ENCODE data around the gene PARD3. TPM values are rescaled to one million over a fixed set of nuclear protein-coding genes. Genes with fewer than 3 reads are reported as not detected.

The PARD3 gene
- total RNA-seq, 1 donor from 2014 or later: 98.2 TPM

DNA sequence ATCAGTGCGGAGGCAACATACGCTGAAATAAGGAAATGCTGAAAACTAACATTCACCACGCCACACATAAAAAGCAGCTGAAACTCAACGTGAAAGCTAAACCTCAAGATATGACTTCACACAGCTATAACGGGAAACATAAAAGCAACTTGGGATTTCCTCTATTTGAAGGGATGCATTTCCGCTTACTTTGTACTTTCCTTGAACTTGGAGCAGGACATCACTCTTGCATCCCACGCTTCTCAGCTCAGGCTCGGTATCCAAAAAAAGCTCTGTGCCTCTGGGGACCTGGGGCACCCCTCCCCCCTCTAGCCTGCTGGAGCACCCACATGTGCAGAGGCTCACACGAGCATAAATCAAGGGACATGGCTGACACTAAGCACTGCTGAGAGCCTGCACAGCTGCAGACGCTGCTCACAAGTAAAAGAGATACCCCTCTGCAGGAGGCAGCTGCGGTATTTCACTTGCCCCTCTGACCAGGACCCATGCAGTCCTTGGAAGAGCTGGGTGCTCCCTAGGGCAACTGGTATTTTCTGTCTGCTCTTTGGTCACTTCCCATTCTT, 34.2 kb downstream of the PARD3 start:
- Histone ChIP-seq H3K36me3 (ENCODE audit: control insufficient read depth, insufficient read depth, low read length) (no peaks in the 10 kb centered on the region), H3K27me3 (ENCODE audit: control insufficient read depth, insufficient read depth, low read length) (no peaks in the 10 kb centered on the region), H3K4me3 (ENCODE audit: low read depth, low read length) (no peak overlapping the region)
- no peak for FAIRE-seq
- no peak for DNase-seq (ENCODE audit: low read depth)
- TF ChIP-seq, protein P1, sequence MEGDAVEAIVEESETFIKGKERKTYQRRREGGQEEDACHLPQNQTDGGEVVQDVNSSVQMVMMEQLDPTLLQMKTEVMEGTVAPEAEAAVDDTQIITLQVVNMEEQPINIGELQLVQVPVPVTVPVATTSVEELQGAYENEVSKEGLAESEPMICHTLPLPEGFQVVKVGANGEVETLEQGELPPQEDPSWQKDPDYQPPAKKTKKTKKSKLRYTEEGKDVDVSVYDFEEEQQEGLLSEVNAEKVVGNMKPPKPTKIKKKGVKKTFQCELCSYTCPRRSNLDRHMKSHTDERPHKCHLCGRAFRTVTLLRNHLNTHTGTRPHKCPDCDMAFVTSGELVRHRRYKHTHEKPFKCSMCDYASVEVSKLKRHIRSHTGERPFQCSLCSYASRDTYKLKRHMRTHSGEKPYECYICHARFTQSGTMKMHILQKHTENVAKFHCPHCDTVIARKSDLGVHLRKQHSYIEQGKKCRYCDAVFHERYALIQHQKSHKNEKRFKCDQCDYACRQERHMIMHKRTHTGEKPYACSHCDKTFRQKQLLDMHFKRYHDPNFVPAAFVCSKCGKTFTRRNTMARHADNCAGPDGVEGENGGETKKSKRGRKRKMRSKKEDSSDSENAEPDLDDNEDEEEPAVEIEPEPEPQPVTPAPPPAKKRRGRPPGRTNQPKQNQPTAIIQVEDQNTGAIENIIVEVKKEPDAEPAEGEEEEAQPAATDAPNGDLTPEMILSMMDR (IDR thresholded peaks at IDR 0.05; ENCODE audit: insufficient read depth, low read length, severe bottlenecking): no peak

DNA sequence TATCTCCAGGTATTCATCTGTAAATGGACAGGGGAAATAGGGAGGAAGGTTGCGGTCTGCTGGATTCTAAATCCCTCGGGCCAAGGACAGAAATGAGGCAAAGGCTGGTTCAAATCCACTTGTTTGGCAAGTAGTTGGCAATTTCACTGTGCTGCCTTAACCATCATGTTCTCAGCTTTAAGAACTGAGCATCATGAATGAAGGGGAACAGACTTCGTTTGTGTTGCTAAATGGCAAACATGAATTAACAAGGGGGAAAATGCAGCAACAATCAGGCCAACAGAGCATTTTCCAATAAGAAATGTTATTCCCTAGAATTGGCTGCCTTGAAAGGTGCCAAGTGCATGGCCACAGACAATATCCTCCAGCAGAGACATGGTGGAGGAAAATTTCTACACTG, 36.9 kb downstream of the PARD3 start:
- DNase-seq (ENCODE audit: low read depth) (no peak), FAIRE-seq (no peak)
- Histone ChIP-seq H3K4me3 (ENCODE audit: low read depth, low read length) (no peak overlapping the region), H3K27me3 (ENCODE audit: control insufficient read depth, insufficient read depth, low read length) (no peaks in the 10 kb centered on the region), H3K36me3 (ENCODE audit: control insufficient read depth, insufficient read depth, low read length) (no peaks in the 10 kb centered on the region)
- TF ChIP-seq, protein P1 (IDR thresholded peaks at IDR 0.05; ENCODE audit: insufficient read depth, low read length, severe bottlenecking): no peak

DNA sequence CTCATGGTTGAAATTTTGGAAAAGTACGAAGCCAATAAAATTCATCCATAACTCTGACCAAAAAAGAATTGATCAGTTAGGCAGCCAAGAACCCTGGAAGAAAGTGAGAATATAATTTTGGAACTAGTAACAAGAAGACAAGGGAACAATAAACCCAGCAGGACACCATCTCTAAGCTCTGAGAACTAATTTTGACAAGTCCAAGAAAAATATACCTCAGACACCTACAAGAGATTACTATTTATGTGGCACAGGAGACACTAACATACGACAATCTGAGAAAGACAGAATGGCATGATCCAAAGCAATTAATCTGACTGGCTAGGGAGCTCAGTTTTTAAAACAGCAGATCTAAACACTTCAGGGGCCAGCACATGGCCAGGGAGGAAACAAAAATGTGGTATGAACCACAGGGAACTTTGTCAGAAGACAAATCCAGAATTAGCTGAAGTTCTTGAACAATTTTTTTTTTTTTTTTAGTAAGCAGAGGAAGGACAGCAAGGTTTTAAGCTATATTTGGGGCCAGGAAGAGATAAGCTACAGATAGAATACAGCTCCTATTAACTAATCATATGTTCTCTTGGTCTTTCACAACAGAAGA, 38.9 kb downstream of the PARD3 start:
- TF ChIP-seq, protein P1 (IDR thresholded peaks at IDR 0.05; ENCODE audit: insufficient read depth, low read length, severe bottlenecking): no peak
- DNase-seq (ENCODE audit: low read depth): no peak
- no peaks in the 10 kb centered on the region for H3K36me3 ChIP-seq (ENCODE audit: control insufficient read depth, insufficient read depth, low read length)
- no peak for FAIRE-seq
- H3K4me3 ChIP-seq (ENCODE audit: low read depth, low read length): no peak overlapping the region
- no peaks in the 10 kb centered on the region for H3K27me3 ChIP-seq (ENCODE audit: control insufficient read depth, insufficient read depth, low read length)

DNA sequence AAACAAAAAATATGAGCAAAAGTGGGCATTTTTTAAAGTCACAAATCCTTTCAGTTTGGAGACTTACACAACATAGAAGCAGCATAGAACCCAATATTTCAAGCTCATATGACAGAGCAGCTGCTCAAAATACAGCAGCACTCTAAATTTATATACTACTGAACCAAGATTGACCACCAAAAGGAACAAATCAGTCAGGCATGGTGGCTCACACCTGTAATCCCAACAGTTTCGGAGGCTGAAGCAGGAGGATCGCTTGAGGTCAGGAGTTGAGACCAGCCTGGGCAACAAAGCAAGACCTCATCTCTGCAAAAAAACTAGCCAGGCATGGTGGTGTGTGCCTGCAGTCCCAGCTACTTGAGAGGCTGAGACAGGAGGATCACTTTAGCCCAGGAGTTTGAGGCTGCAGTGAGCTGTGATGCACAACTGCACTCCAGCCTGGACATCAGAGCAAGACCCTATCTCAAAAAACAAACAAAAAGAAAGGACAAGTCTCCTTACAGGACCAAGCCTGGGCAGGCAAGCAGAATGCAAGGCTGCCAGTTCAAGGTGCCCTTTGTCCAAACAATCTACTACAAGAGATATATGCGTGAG, 40.0 kb downstream of the PARD3 start:
- H3K27me3 ChIP-seq (ENCODE audit: control insufficient read depth, insufficient read depth, low read length): no peaks in the 10 kb centered on the region
- no peak overlapping the region for H3K4me3 ChIP-seq (ENCODE audit: low read depth, low read length)
- DNase-seq (ENCODE audit: low read depth) (no peak), FAIRE-seq (no peak)
- TF ChIP-seq, protein P1 (IDR thresholded peaks at IDR 0.05; ENCODE audit: insufficient read depth, low read length, severe bottlenecking): no peak
- no peaks in the 10 kb centered on the region for H3K36me3 ChIP-seq (ENCODE audit: control insufficient read depth, insufficient read depth, low read length)

DNA sequence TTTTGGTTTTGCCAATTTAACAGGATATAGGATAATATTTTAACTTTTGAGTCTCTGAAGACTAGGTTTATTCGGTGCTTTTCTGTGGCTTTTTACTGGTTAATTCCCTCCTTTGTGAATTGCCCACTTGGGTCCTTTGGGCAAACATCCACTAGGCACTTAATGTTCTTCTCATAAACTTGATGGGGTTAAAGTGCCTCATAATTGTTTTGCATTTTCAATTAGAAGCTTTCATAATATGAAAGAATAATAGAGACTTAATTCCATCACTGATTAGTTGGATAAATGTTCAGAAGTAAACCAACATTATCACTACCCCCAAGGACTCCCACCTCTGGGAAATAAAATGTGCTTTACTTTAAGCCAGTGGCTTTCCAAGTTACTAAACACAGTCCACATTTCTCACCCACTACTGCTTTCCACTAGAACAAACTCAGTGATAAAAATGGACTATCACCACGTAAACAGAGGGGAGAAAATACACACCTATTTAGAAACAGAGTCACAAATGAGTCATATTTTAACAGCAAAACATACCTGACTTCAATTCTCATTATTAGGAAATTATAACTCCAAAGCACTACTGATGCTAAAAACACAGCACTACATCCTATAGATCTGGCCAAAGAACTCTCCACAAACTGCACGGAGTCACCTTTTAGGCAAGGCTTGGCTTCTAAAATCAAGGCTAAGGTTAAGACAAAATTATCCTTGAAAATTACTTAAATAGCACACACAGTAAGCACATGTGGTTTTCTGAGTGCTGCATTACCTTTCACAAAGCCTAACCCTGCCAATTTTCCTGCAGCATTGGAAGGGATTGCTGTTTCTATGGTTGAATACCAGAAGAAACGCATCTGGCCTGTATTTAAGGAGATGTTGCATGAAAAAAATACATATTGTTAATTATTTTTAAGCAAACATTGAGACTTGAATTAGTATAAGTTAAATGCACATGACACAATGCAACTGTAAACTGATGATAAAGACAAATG, 41.2 kb downstream of the PARD3 start:
- no peaks in the 10 kb centered on the region for H3K36me3 ChIP-seq (ENCODE audit: control insufficient read depth, insufficient read depth, low read length)
- no peak overlapping the region for H3K4me3 ChIP-seq (ENCODE audit: low read depth, low read length)
- FAIRE-seq (no peak), DNase-seq (ENCODE audit: low read depth) (peak; percentile 42)
- TF ChIP-seq, protein P1 (IDR thresholded peaks at IDR 0.05; ENCODE audit: insufficient read depth, low read length, severe bottlenecking): no peak
- H3K27me3 ChIP-seq (ENCODE audit: control insufficient read depth, insufficient read depth, low read length): no peaks in the 10 kb centered on the region
